HCT116 (cell line): Measurements from ENCODE around the gene GPAT2.
"Not testable (repeated sequence)": the region's sequence is repeated elsewhere in the genome, so short reads cannot be mapped to it uniquely, and the experiment has no call there.

ENCODE experiments used
- CEBPB ChIP-seq: IDR thresholded peaks from 2 replicates; pipeline ENCODE4 v1.6.1; 2012; ENCODE audit warnings: low read depth
- EZH2 ChIP-seq: fragments of 200-600 bp; sonication (generic); IDR thresholded peaks from 2 replicates; pipeline ENCODE4 v1.6.1; 2017; ENCODE audit warnings: antibody characterized with exemption, mixed run types
- POLR2A ChIP-seq: IDR thresholded peaks from 2 replicates; pipeline ENCODE4 v1.7.0; 2011; ENCODE audit warnings: borderline replicate concordance; ENCODE audit not compliant: insufficient read depth, insufficient read length; ENCODE audit errors: extremely low read depth
- POLR2AphosphoS5 ChIP-seq: IDR thresholded peaks from 2 replicates; pipeline ENCODE4 v1.6.1; 2011; ENCODE audit warnings: mild to moderate bottlenecking, low read depth, low read length, moderate library complexity
- TCF7L2 ChIP-seq: IDR thresholded peaks from 2 replicates; pipeline ENCODE4 v1.7.0; 2011; ENCODE audit warnings: borderline replicate concordance, inconsistent platforms; ENCODE audit not compliant: insufficient read depth, insufficient read length; ENCODE audit errors: extremely low read depth
- YY1 ChIP-seq: IDR thresholded peaks from 2 replicates; pipeline ENCODE4 v1.6.1; 2011; ENCODE audit warnings: low read length, low read depth, moderate library complexity, mild to moderate bottlenecking; ENCODE audit not compliant: insufficient replicate concordance; ENCODE audit errors: extremely low read depth
- TF ChIP-seq, protein P1 (sequence below), 3 experiments: fragments of 200-600 bp in 1 of 3; sonication (generic) in 1 of 3; IDR thresholded peaks in 2 of 3; conservative IDR thresholded peaks in 1 of 3; 2 replicates each; pipeline ENCODE4 v1.5.1; 2012 to 2017; ENCODE audit warnings: low read depth in 2 of 3, low read length in 2 of 3, antibody characterized with exemption in 1 of 3, borderline replicate concordance in 1 of 3, control low read depth in 1 of 3, mild to moderate bottlenecking in 1 of 3, mixed read lengths in 1 of 3, mixed run types in 1 of 3, moderate library complexity in 1 of 3; ENCODE audit not compliant: insufficient read depth in 1 of 3

DNA sequence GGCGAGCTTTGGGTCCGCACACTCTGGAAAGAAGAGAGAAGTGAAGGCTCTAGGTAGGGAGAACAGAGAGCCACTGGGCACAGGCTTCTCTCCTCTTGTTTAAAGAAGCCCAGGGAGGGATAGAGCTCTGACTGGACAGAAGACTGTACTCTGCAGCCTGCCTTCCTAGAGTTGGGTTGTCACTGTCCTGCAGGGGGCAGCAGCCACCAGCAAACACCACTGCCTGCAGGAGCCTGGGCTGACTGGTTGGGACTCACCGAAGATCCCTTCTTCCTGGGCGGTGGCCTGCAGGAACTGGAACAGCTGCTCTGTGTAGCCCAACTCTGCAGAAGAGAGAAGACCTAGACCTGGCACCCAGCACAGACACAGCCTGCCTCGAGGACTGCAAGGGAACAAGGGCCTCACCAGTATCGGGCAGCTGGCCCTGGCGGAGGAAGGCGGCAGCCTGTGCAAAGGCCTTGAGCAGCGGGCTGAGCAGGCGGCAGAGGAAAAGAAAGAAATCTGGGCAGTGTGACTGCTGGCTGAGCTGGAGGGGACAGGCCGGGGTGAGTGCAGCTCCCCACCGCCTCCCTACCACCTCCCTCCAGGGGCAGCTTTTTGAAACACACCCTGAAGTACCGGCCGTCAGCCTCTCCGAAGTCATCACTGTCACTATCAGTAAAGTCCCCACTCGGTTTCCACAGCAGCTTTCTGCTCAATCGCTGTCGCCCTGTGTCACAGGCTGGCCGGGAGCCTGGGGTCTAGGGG, 11.8 kb downstream of the GPAT2 start:
- TF ChIP-seq, protein P1, sequence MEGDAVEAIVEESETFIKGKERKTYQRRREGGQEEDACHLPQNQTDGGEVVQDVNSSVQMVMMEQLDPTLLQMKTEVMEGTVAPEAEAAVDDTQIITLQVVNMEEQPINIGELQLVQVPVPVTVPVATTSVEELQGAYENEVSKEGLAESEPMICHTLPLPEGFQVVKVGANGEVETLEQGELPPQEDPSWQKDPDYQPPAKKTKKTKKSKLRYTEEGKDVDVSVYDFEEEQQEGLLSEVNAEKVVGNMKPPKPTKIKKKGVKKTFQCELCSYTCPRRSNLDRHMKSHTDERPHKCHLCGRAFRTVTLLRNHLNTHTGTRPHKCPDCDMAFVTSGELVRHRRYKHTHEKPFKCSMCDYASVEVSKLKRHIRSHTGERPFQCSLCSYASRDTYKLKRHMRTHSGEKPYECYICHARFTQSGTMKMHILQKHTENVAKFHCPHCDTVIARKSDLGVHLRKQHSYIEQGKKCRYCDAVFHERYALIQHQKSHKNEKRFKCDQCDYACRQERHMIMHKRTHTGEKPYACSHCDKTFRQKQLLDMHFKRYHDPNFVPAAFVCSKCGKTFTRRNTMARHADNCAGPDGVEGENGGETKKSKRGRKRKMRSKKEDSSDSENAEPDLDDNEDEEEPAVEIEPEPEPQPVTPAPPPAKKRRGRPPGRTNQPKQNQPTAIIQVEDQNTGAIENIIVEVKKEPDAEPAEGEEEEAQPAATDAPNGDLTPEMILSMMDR (IDR thresholded peaks at IDR 0.05 in 2 of 3, conservative IDR thresholded peaks at IDR 0.05 in 1 of 3; ENCODE audit: borderline replicate concordance in 1 of 3, insufficient read depth in 1 of 3, low read depth in 2 of 3, low read length in 2 of 3), result peak; percentile 65 to 81 (median 75)
- not testable (repeated sequence) for TF ChIP-seq CEBPB, POLR2AphosphoS5, EZH2, POLR2A, YY1, TCF7L2
